Esophagus squamous epithelium (tissue), 5 donors: ENCODE data around the gene LY6G6F. TPM values are rescaled to one million over a fixed set of nuclear protein-coding genes. Genes with fewer than 3 reads are reported as not detected.

Experiments
- DNase-seq: peaks from one replicate; lab custom pipeline; 2025; lab: John Stamatoyannopoulos, UW
- H3K27ac ChIP-seq, 4 donors: fragments of 200-600 bp; sonication (generic); one replicate each; pipeline ENCODE4 v1.5.1; 2016 to 2019; ENCODE audit warnings: mild to moderate bottlenecking in 1 of 4
- H3K27me3 ChIP-seq, 4 donors: fragments of 200-600 bp; sonication (generic); 1 replicate in 3 of 4; 2 replicates in 1 of 4; pipeline versions ENCODE4 v1.5.1 to v1.6.0; 2017 to 2021; ENCODE audit warnings: antibody characterized with exemption in 1 of 4
- H3K36me3 ChIP-seq, 3 donors: fragments of 200-600 bp; sonication (generic); one replicate each; pipeline ENCODE4 v1.5.1; 2016 to 2019
- H3K4me1 ChIP-seq, 3 donors: fragments of 200-600 bp; sonication (generic); one replicate each; pipeline ENCODE4 v1.5.1; 2017 to 2019
- H3K4me3 ChIP-seq, 4 donors: fragments of 200-600 bp; sonication (generic); 1 replicate in 3 of 4; 2 replicates in 1 of 4; pipeline ENCODE4 v1.5.1; 2016 to 2019; ENCODE audit warnings: mild to moderate bottlenecking in 2 of 4, moderate library complexity in 1 of 4
- H3K9me3 ChIP-seq, 3 donors: fragments of 200-600 bp; sonication (generic); one replicate each; pipeline ENCODE4 v1.5.1; 2016 to 2019
- CTCF ChIP-seq, 6 experiments: fragments of 450-650 bp in 4 of 6; fragments of 200-600 bp in 2 of 6; sonication (generic) in 2 of 6; IDR thresholded peaks; one replicate each; pipeline ENCODE4 v1.5.1; 2016 to 2019; ENCODE audit warnings: antibody characterized with exemption in 6 of 6, mild to moderate bottlenecking in 4 of 6, moderate library complexity in 4 of 6
- POLR2A ChIP-seq, 4 donors: fragments of 450-650 bp; IDR thresholded peaks; one replicate each; pipeline ENCODE4 v1.6.1; 2017; ENCODE audit warnings: antibody characterized with exemption in 4 of 4, mild to moderate bottlenecking in 4 of 4, moderate library complexity in 3 of 4
- WGBS, 2 donors: methylation state at CpG; one replicate each; pipeline ENCODE4 v1.1.5; 2018; 5-methylcytosine and 5-hydroxymethylcytosine counted together
- intact Hi-C: fragments of 100-400 bp; cut with DNase I; formaldehyde crosslinking; loops from one replicate; pipeline ENCODE4 v1.15.0; 2022
- total RNA-seq, 4 donors: library from RNA; depleted of rRNA; stranded (reverse); fragments of >200 nt; gene quantifications; one replicate each; pipeline ENCODE4 v1.1.0, GENCODE V29; 2016
- donor health status: DM: yes; HTN: yes; CAD: no.

LY6G6F gene
- total RNA-seq, 4 donors from 2014 or later: not detected

GRCh38 chr6:31665501-31666336 lies 40.9 kb upstream of the LY6G6F start, which contains the start of gene CSNK2B:
CSNK2B (plus strand) TSS chr6:31666080; CDS start chr6:31666832, 752 bp downstream.
- 2% methylated on average over 9 to 23 of the region's 63 CpGs for WGBS, 2 donors
- TF ChIP-seq CTCF (IDR thresholded peaks at IDR 0.05): peak in 1 of 6 experiments; percentile 12
- peak in 3 of 4 donors; percentile 68 to 87 (median 73) for TF ChIP-seq POLR2A (IDR thresholded peaks at IDR 0.05)
- peaks cover 28 to 62% (median 39%) of the 10 kb centered on the region in 3 donors for H3K36me3 ChIP-seq
- intact Hi-C loops: no loop called here
- peak within 1 kb of the TSS; percentile 84 to 92 (median 89) for H3K4me3 ChIP-seq
- no peaks in the 10 kb centered on the region for H3K27me3 ChIP-seq
- peak within 1 kb of the TSS; percentile 93 to 99 (median 99) for H3K27ac ChIP-seq
- H3K4me1 ChIP-seq: peaks cover 19 to 69% (median 32%) of the 10 kb centered on the region in 3 donors
- H3K9me3 ChIP-seq: no peaks in the 10 kb centered on the region
- DNase-seq: peak; percentile 93

GRCh38 chr6:31666337-31666965 lies 40.2 kb upstream of the LY6G6F start:
- Histone ChIP-seq H3K27ac (peak overlapping the region; percentile 93 to 99 (median 99)), H3K4me3 (peak overlapping the region; percentile 84 to 92 (median 89)), H3K4me1 (peaks cover 19 to 61% (median 32%) of the 10 kb centered on the region in 3 donors), H3K27me3 (no peaks in the 10 kb centered on the region), H3K9me3 (no peaks in the 10 kb centered on the region), H3K36me3 (peaks cover 35 to 70% (median 44%) of the 10 kb centered on the region in 3 donors)
- intact Hi-C loops: no loop called here
- TF ChIP-seq CTCF (IDR thresholded peaks at IDR 0.05) (no peak), POLR2A (IDR thresholded peaks at IDR 0.05) (no peak)
- no peak for DNase-seq
- 1 to 5% methylated on average over 14 to 15 of the region's 15 CpGs for WGBS, 2 donors

- H3K27me3 ChIP-seq: no peaks in the 10 kb centered on the region
- intact Hi-C loops: no loop called here
- peaks cover 8 to 29% (median 19%) of the 10 kb centered on the region in 3 donors for H3K4me1 ChIP-seq
- no peak within 1 kb of the TSS for H3K27ac ChIP-seq
- no peaks in the 10 kb centered on the region for H3K9me3 ChIP-seq
- DNase-seq: no peak
- peaks cover 44 to 77% (median 50%) of the 10 kb centered on the region in 3 donors for H3K36me3 ChIP-seq
- no peak within 1 kb of the TSS for H3K4me3 ChIP-seq
- TF ChIP-seq POLR2A (IDR thresholded peaks at IDR 0.05) (no peak), CTCF (IDR thresholded peaks at IDR 0.05) (no peak)
- WGBS, 2 donors: 60 to 83% methylated on average over 1 to 4 of the region's 8 CpGs
Measured at GRCh38 chr6:31669676-31670075, 37.0 kb upstream of the LY6G6F start, which contains the start of gene LY6G5B. LY6G5B (plus strand) TSS chr6:31669976; CDS start chr6:31670951, 975 bp downstream.

- 68 to 77% methylated on average over 4 of the region's 4 CpGs for WGBS, 2 donors
Measured at GRCh38 chr6:31676322-31676903, 30.3 kb upstream of the LY6G6F start.

More at GRCh38 chr6:31676322-31676903, 30.3 kb upstream of the LY6G6F start:
- peaks cover 0 to 15% (median 12%) of the 10 kb centered on the region in 3 donors for H3K4me1 ChIP-seq
- no peak for DNase-seq
- H3K36me3 ChIP-seq: peaks cover 9 to 35% (median 12%) of the 10 kb centered on the region in 3 donors
- H3K27ac ChIP-seq: no peak overlapping the region
- H3K4me3 ChIP-seq: no peak overlapping the region
- intact Hi-C loops: loop anchor here (5.0 kb wide), 1 partner anchor 91 kb away; no protein-coding TSS in a partner anchor
- no peaks in the 10 kb centered on the region for H3K27me3 ChIP-seq
- no peaks in the 10 kb centered on the region for H3K9me3 ChIP-seq
- TF ChIP-seq POLR2A (IDR thresholded peaks at IDR 0.05) (no peak), CTCF (IDR thresholded peaks at IDR 0.05) (no peak)
